Body of pancreas (tissue), 4 donors: ENCODE measurements around the gene BEAN1.

Source experiments
- POLR2A ChIP-seq, 3 donors: fragments of 450-650 bp; IDR thresholded peaks; one replicate each; pipeline ENCODE4 v1.6.1; 2016; ENCODE audit warnings: antibody characterized with exemption in 3 of 3, mild to moderate bottlenecking in 2 of 3
- TF ChIP-seq, protein P1 (sequence below), 7 experiments: fragments of 450-650 bp in 4 of 7; fragments of 200-600 bp in 3 of 7; sonication (generic) in 3 of 7; IDR thresholded peaks; one replicate each; pipeline ENCODE4 v1.5.1; 2016 to 2019; ENCODE audit warnings: antibody characterized with exemption in 7 of 7

DNA sequence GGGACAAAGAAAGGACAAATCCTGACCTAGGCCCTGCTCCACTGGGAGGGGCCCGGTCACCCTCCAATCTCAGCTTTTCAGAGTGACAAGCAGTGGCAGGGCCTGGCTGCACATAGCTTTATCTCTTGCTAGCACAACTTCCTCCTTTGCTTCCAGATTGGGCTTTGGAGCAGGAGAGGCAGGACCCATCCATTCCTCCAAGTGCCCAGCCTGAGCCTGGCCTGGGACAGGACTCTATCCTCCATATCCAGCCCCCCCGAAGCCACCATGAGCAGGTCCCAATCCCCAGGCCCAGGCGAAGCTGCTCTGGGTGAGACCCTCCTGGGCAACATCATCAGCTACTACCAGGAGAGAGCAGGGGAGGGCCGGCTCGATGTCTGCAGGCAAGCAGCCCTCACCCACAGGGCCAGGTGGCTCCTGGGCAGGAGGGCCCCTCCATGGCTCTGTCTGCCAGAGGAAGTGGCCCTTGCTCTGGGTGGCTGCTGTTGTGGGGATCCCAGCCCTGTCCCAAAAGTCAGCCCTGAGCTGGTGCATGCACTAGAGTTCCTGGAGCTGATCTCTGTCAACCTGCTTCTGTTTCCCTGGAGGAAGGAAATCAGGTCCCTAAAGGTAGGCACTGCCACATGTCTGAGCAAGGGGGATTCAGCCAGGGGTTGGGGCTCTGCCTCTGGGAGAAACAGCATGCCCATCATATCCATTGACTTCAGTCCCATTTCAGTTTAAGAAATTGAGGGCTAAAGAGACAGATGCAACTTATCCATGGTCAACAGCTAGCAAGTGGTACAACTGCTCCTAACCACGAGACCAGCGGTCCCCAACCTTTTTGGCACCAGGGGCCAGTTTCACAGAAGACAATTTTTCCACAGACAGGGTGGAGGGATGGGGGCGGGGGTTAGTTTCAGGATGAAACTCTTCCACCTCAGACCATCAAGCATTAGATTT, 64.0 kb downstream of the BEAN1 start:
- TF ChIP-seq, protein P1, sequence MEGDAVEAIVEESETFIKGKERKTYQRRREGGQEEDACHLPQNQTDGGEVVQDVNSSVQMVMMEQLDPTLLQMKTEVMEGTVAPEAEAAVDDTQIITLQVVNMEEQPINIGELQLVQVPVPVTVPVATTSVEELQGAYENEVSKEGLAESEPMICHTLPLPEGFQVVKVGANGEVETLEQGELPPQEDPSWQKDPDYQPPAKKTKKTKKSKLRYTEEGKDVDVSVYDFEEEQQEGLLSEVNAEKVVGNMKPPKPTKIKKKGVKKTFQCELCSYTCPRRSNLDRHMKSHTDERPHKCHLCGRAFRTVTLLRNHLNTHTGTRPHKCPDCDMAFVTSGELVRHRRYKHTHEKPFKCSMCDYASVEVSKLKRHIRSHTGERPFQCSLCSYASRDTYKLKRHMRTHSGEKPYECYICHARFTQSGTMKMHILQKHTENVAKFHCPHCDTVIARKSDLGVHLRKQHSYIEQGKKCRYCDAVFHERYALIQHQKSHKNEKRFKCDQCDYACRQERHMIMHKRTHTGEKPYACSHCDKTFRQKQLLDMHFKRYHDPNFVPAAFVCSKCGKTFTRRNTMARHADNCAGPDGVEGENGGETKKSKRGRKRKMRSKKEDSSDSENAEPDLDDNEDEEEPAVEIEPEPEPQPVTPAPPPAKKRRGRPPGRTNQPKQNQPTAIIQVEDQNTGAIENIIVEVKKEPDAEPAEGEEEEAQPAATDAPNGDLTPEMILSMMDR (IDR thresholded peaks at IDR 0.05), result no peak
- no peak for TF ChIP-seq POLR2A (IDR thresholded peaks at IDR 0.05)
